NK-92 treated with Interleukin-12 subunit alpha and Interleukin-12 subunit beta, amount 100 ng/mL, for 24 hours (cell line): ENCODE results near the gene PRKAG1.

Experiments
- DNase-seq: peaks from one replicate; lab custom pipeline; 2025; lab: John Stamatoyannopoulos, UW

The PRKAG1 gene

DNA sequence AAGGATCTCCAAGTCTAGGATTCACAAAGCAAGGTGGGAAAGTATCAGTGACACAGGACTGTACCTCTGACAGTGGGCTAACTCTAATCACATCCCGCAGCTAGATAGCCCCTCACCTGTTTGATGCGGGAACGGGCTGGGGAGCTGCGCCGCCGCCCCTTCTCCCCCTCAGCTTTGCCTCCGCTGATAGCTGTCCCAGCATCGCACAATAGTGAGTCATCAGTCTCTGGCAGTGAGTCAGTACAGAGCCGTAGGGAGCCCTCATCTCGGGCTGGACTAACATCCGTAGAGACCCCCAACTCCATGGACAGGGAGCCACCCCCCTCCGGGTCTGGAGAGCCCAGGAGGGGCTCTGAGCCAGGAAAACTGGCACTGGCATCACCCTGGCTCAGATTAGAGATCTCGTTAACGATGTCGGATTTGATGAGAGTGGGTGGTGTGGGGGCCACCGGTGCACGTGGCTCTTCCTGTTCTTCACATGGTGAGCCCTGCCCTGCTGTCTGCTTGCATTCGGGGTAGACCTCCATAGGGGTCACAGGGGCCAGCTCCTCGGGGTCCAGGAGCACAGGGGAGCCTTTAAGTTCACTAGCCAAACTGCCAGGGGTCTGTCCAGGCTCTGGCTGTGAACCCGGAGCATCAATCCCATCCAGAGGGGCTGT, 31.1 kb upstream of the PRKAG1 start:
- no peak for DNase-seq

DNA sequence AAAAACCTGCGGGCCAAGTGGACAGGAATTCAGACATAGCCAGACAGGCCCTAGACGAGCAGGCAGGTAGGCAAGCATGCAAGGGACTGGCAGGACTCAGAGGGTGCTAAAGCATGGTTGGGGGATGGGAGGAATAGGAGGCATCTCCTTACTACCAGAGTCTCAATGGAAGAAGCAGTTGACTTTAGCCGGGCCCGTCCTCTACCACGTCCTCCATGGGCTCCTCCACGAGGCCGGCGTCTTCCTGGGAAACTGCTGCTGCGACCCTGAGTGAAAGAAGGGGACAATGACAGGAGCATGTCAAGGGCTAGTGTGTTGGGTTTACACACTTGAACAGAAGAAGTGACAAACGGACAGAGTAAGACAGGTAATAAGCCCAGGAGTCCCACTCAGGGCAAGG, 30.4 kb upstream of the PRKAG1 start:
- no peak for DNase-seq

DNA sequence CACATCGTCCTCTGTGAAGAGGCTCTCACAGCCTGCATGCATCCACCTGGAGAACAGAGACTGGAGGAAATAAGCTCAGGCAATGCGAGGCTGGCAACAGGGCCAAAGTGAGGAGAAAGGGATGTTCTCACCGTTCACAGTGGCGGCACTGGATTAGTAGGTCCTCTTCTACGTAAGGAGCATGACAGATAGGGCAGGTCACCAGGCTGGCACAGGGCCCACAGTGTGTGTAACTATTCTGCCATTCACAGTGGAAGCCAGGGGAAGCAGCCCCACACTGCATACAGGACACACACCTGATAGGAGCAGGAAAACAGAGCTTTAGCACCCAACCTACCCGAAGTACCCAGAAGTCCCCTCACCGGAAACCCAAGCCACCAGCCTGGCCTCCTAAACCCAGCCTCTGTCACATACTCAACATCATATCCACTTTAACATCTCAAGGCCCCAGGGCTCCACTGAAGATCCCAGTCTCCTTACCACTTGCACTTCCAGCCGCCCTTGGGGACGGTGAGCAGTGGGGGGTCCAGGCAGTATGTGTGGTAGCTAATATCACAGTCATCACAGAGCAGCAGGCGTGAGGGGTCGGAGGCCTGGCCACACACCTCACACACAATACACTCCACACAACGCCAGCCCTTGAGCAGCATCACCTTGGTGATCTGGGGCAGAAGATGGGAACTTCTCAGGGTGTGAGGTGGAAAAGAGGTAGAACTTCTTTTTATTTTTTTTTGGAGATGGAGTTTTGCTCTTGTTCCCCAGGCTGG, 27.7 kb upstream of the PRKAG1 start:
- no peak for DNase-seq

DNA sequence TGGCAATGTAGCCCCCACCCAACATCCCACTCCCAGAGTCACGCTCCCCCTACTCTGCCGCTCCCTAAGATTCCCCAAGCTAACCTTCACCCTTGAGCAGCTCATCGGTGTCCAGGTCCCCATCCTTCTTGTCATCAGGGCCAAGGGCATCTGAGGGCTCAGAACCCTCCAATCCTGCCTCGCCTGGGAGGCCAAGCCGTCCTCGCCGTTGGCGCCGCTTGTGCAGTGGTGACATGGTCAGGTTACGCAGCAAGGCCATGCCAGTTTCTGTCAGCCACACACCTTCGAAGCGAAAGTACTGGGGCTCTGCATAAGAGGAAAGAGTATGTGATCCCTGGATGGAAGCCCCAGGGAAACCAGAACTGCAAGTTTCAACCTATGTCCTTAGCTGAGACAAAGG, 26.1 kb upstream of the PRKAG1 start:
- DNase-seq: no peak

GRCh38 chr12:49043856-49044258, 25.3 kb upstream of the PRKAG1 start:
- peak; percentile 15 for DNase-seq

DNA sequence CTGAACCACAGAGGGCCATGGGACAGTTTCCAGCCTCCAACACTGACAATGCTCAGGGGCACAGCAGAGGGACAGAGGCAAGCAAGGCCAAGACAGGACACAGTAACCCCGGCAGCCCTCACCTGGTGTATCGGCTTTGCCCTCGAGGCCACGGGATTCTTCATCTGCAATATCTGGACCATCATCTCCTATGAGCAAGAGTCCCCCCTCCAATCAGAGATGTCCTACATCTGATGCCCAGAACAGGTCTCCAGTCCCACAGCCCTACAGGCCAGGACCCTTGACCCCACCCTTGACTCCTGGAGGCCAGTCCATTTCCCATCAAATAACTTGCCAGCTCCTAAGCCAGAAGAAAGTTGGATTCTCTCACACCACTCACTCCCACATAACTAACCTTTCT, 24.7 kb upstream of the PRKAG1 start:
- DNase-seq: no peak

DNA sequence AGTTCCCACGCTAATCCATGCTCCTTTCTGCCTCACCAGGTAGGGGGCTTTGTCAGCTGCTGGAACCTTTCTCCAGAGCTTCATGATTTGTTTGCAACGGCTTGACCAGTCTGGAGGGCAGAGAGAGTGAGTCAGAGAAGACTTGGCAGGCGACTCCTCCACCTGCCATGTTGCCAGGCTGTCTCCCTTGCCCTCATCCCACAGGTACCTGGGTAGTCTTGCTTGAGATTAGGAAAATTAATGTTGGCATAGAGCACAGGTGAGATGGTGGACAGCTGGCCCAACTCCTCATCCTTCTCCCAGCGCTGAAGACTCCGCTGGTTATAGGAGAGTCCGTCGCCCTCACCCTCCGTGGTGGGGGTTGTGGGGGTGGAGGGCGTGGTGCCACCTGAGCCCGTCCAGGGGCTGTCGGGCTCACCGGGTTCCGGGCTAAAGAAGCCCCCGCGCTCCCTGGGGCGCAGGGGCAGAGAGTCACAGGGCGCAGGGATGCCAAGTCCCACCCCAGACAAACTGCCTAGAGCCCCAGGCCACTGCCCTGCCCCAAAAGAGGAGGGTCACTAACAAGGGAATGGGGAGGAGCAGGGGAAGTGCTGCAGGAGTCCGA, 23.4 kb upstream of the PRKAG1 start:
- no peak for DNase-seq

- no peak for DNase-seq
Observed at GRCh38 chr12:49041036-49041880, 22.7 kb upstream of the PRKAG1 start.

- no peak for DNase-seq
Observed at GRCh38 chr12:49040364-49040855, 21.8 kb upstream of the PRKAG1 start.

DNA sequence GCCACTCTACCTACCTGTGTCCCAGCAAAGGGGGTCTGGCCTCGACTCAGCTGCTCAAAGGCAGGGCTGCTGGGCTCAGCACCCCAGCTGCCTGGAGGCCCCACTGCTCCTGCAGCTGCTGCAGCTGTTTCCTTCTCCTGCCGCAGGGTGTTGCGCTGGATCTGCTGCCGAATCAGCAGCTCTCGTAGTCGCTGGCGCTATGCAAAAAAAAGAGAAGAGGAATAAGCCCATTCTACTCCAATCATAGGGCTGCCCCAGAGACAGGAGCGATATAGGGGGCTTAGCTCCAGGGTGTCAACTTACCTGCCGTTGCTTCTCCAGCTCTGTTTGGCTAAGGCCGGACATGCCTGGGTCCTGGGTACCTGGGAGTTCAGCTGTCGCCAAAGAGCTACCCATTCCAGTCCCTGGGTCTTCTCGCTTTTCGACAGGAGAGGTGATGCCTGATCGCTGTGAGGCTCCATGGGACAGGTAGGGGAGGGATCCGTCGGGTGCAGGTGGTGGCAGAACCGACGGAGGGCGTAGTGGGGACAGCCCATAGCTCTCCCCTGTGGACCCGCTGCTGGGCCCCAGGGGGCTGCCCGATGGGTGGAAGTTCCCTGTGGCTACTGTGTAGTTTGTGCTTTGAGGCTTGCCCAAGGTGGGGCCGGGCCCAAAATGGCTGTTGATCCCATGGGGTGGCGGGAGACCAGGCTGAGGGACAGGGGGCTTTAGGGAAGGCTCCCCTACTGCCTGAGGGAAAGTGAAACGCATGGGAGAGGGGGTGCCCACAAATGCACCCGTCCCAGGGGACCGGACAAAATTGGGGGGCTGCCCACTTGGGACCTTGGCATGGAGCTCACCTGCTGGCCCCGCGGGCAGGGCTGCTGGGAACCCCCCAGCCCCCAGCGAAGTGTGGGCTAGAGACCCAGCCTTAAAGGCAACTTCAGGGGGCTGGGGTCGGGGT, 21.1 kb upstream of the PRKAG1 start:
- DNase-seq: no peak

GRCh38 chr12:49038291-49038955, 19.8 kb upstream of the PRKAG1 start:
- no peak for DNase-seq

- DNase-seq: no peak
Observed at GRCh38 chr12:49037947-49038237, 19.3 kb upstream of the PRKAG1 start.

- no peak for DNase-seq
Observed at GRCh38 chr12:49037111-49037946, 18.8 kb upstream of the PRKAG1 start.

DNA sequence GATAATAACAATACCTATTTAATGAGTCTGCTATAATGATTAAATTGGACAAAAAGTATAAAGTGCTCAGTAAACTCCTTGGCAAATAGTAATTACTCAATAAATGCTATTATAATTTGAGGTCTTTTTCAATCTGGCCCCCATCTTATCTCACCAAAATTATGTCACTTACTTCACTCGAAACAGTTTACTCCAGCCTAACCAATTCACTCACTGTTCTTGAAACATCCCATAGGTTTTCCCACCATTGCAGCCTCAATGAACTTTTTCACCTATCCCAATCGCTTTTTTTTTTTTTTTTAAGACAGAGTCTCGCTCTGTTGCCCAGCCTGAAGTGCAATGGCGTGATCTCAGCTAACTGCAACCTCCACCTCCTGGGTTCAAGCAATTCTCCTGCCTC, 17.5 kb upstream of the PRKAG1 start:
- no peak for DNase-seq

DNA sequence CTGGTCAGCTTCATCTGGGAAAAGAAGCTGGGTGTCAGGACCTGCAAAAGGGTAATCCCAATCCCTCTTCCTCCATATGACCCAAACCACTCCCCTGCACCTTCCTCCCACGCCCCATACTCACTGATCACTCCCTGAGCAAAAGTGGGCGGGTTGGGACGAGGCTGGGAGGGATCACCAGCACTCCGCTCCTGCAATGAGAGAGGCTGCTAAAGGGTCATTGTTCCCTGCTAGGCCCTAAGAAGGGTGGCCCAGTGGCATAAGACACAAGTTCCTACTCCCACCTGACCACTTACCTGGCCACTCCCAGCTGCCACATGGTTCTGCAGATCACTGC, 15.7 kb upstream of the PRKAG1 start:
- DNase-seq: no peak

DNA sequence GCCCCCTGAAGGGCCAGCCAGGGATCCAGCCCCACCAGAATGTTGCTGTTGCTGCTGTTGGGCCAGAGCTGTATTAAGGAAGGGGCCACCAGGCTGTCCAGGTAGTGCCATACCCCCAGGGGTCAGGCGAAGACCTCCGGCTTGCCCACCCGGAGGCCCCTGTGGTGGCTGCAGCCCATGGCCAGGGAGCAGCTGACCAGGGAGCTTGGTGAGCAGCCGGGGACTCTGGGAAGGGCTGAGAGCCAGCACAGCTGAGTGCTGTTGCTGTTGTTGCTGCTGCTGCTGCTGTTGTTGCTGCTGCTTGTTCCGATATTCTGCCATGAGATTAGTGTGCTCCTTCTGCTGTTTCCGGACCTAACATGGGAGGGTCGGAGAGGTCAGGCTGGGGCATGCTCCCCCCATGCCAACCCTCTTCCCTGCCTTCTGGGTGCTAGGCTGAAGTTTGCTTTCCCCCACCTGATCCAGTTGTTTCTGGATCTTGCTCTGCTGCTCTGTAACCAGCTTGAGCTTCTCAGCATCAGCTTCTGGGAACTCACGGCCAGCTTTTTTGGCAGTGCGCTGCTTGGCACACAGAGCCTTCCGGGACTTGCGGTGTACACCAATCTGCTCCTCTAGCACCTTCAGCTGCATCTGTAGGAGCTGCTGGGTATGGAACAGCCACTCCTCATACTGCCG, 15.2 kb upstream of the PRKAG1 start:
- DNase-seq: no peak

DNA sequence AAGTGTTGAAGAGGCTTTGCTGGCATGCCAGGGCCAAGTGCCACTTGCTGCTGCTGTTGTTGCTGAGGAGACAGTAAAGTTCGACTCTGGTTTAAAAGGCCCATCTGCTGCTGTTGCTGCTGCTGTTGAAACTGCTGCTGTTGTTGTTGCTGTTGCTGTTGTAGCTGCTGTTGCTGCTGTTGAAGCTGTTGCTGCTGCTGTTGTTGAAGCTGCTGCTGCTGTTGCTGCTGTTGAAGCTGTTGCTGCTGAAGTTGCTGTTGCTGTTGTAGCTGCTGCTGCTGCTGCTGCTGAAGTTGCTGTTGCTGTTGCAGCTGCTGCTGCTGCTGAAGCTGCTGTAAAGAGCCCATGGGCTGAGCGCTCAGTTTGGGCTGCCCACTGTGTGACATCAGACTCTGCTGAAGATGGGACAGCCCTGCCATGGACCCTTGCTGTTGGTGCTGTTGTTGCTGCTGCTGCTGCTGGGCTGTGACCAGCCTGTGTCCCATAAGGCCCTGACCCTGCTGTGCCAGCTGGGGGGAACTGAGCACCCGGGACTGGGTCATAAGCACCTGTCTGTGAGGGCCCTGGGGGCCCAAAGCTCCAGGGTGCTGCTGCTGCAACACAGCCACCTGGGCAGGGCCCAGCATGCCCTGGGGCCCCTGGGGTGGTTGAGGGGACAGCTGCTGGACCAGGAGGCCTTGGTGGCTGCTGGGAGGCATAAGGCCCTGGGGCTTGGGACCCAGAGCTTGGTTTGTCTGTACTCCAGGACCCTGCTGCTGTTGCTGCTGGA, 14.3 kb upstream of the PRKAG1 start:
- no peak for DNase-seq

- no peak for DNase-seq
Observed at GRCh38 chr12:49032276-49032675, 13.7 kb upstream of the PRKAG1 start.
